K562 (cell line): Measurements from ENCODE around the gene MFSD8. TPM values are rescaled to one million over a fixed set of nuclear protein-coding genes. Genes with fewer than 3 reads are reported as not detected.

Source experiments
- BDP1 ChIP-seq: IDR thresholded peaks from 3 replicates; pipeline ENCODE4 v1.6.1; 2011; ENCODE audit not compliant: insufficient read length, insufficient read depth
- CBX1 ChIP-seq: sonication (generic); IDR thresholded peaks from 2 replicates; pipeline ENCODE4 v1.6.1; 2016; ENCODE audit warnings: antibody characterized with exemption, low read depth, mild to moderate bottlenecking
- CBX5 ChIP-seq: IDR thresholded peaks from 2 replicates; pipeline ENCODE4 v1.6.1; 2014; ENCODE audit warnings: low read depth, borderline replicate concordance
- DPF2 ChIP-seq: fragments of 450-650 bp; IDR thresholded peaks from 2 replicates; pipeline ENCODE4 v1.6.1; 2016
- EGR1 ChIP-seq: fragments of 450-650 bp; conservative IDR thresholded peaks from 2 replicates; pipeline ENCODE4 v1.6.1; 2017; ENCODE audit warnings: mild to moderate bottlenecking
- FOXO4 ChIP-seq: fragments of 450-650 bp; formaldehyde crosslinking; IDR thresholded peaks from 2 replicates; pipeline ENCODE4 v1.4.0; 2020; ENCODE audit warnings: mild to moderate bottlenecking, moderate library complexity
- KDM1A ChIP-seq, 2 experiments: fragments of 450-650 bp; IDR thresholded peaks; 2 replicates each; pipeline ENCODE4 v1.6.1; 2016; ENCODE audit warnings: mild to moderate bottlenecking in 2 of 2
- PCBP2 ChIP-seq: fragments of 200-400 bp; formaldehyde crosslinking; IDR thresholded peaks from 2 replicates; pipeline ENCODE4 v1.6.1; 2018; ENCODE audit warnings: low read length, low read depth, mild to moderate bottlenecking, moderate library complexity; ENCODE audit not compliant: poor library complexity, severe bottlenecking
- SETDB1 ChIP-seq: IDR thresholded peaks from one replicate; pipeline ENCODE4 v1.6.1; 2012; ENCODE audit warnings: low read length, control low read depth, inconsistent platforms
- SNRNP70 ChIP-seq: fragments of 200-400 bp; formaldehyde crosslinking; optimal IDR thresholded peaks from 2 replicates; pipeline ENCODE3; 2017; ENCODE audit warnings: low read depth, low read length
- SPI1 ChIP-seq: IDR thresholded peaks from 2 replicates; pipeline ENCODE4 v1.6.1; 2011; ENCODE audit warnings: low read depth, low read length, control low read depth, borderline replicate concordance
- SRF ChIP-seq, 2 experiments: fragments of 250-450, 450-650 bp in 1 of 2; sonication (Bioruptor Pico) in 1 of 2; sonication (generic) in 1 of 2; formaldehyde crosslinking; IDR thresholded peaks; 2 replicates each; pipeline versions ENCODE4 v1.5.0 to v1.5.1; 2020 to 2022; ENCODE audit warnings: mild to moderate bottlenecking in 1 of 2, missing genetic modification reagents in 1 of 2
- TAL1 ChIP-seq: fragments of 450-650 bp; IDR thresholded peaks from 2 replicates; pipeline ENCODE4 v1.6.1; 2016; ENCODE audit warnings: mild to moderate bottlenecking
- TCF7 ChIP-seq: sonication (generic); IDR thresholded peaks from 2 replicates; pipeline ENCODE4 v1.6.1; 2016; ENCODE audit warnings: antibody characterized with exemption, borderline replicate concordance
- TRIM28 ChIP-seq: fragments of 450-650 bp; IDR thresholded peaks from 2 replicates; pipeline ENCODE4 v1.6.1; 2017
- USF1 ChIP-seq: sonication (generic); formaldehyde crosslinking; IDR thresholded peaks from 2 replicates; pipeline ENCODE4 v1.9.0; 2022; ENCODE audit warnings: mild to moderate bottlenecking, missing genetic modification reagents
- ZBTB11 ChIP-seq, 3 experiments: fragments of 200-800 bp in 1 of 3; fragments of 250-450 bp in 1 of 3; fragments of 450-650 bp in 1 of 3; sonication (Bioruptor Pico) in 1 of 3; sonication (Bioruptor generic) in 1 of 3; formaldehyde crosslinking in 1 of 3; IDR thresholded peaks; 2 replicates each; pipeline versions ENCODE4 v1.6.1 to v1.8.0; 2016 to 2022; ENCODE audit warnings: mild to moderate bottlenecking in 2 of 3, missing genetic modification characterization in 2 of 3, missing compliant biosample characterization in 1 of 3, moderate library complexity in 1 of 3
- ZMIZ1 ChIP-seq, 2 experiments: fragments of 150-350 bp in 1 of 2; IDR thresholded peaks; 2 replicates each; pipeline ENCODE4 v1.6.1; 2012 to 2016; ENCODE audit warnings: low read depth in 2 of 2, low read length in 2 of 2, mild to moderate bottlenecking in 1 of 2, moderate library complexity in 1 of 2
- ZNF197 ChIP-seq: fragments of 200-800 bp; sonication (Bioruptor generic); IDR thresholded peaks from 2 replicates; pipeline ENCODE4 v1.6.1; 2016; ENCODE audit warnings: low read depth, missing genetic modification characterization, missing compliant biosample characterization
- polyA plus RNA-seq, 8 experiments: library from polyadenylated mRNA; depleted of rRNA in 4 of 8; stranded (reverse) in 5 of 8; unstranded in 3 of 8; fragments of >200 nt; fragmentation: Nextera tagmentation in 2 of 8; fragmentation: Illumina TruSeq in 1 of 8; extraction: Ambion mirVana in 2 of 8; extraction: Trizol in 1 of 8; gene quantifications; 2 replicates each; pipeline versions ENCODE4 v1.2.1 to v1.2.3, GENCODE V29; 2011 to 2014; ENCODE audit warnings: inconsistent platforms in 1 of 8, missing spikeins in 1 of 8
- total RNA-seq, 7 experiments: library from RNA; depleted of rRNA in 6 of 7; stranded (reverse); fragments of >200 nt in 6 of 7; fragmentation: Illumina TruSeq in 2 of 7; extraction: Trizol in 2 of 7; gene quantifications; 2 replicates each; pipeline versions ENCODE4 v1.2.1 to v1.2.3, GENCODE V29; 2011 to 2021; ENCODE audit warnings: low replicate concordance in 1 of 7

The MFSD8 gene
- total and polyA plus RNA-seq, 9 of the 15 experiments (the other 6 are each of a cell fraction or from before 2014, with no cell fraction given): 7.0 to 27.2 (median 18.7) TPM

GRCh38 chr4:127965062-127965802 is at the start of gene MFSD8, which contains the start of gene ABHD18 (continued):
- TF ChIP-seq ZBTB11 (CRISPR knock-in tag; IDR thresholded peaks at IDR 0.05) (peak in 2 of 3 experiments; percentile 36 to 93; a peak in 3 of 6 replicates), EGR1 (peak; percentile 87), CBX5 (peak; percentile 20; the same call in 1 of the 2 replicates), SETDB1 (no peak), KDM1A (IDR thresholded peaks at IDR 0.05) (peak in 1 of 2 experiments; percentile 37; a peak in 1 of 4 replicates), CBX1 (no peak; the same call in 1 of the 2 replicates), USF1 (CRISPR knock-in tag) (peak; percentile 90), TAL1 (no peak), ZNF197 (no peak), DPF2 (peak; percentile 22; the same call in 1 of the 2 replicates), ZMIZ1 (IDR thresholded peaks at IDR 0.05; ENCODE audit: low read depth in 2 of 2, low read length in 2 of 2) (peak in 1 of 2 experiments; percentile 22; a peak in 1 of 4 replicates), SRF (CRISPR knock-in tag; IDR thresholded peaks at IDR 0.05) (peak in 1 of 2 experiments; percentile 87; a peak in 2 of 4 replicates), BDP1 (no peak), SPI1 (peak; percentile 17; the same call in 1 of the 2 replicates), TCF7 (no peak), PCBP2 (no peak), SNRNP70 (no peak), TRIM28 (0 out of 2 replicates have a peak, but pooled peaks have one; percentile 23), FOXO4 (CRISPR knock-in tag) (no peak)
